Uterus (tissue), 4 donors: ENCODE measurements around the gene MLLT11. TPM values are rescaled to one million over a fixed set of nuclear protein-coding genes. Genes with fewer than 3 reads are reported as not detected.
A peak's percentile ranks its signal among the peaks of the same experiment; 100 is the strongest.

Experiments used
- DNase-seq, 2 donors: peaks; one replicate each; pipeline ENCODE4 v3.0.0-alpha.2; 2019 to 2020
- H3K27ac ChIP-seq, 2 donors: fragments of 200-600 bp; sonication (generic); 1 replicate in 1 of 2; 2 replicates in 1 of 2; pipeline ENCODE4 v1.5.1; 2016 to 2018
- H3K27me3 ChIP-seq, 2 donors: fragments of 200-600 bp; sonication (generic); one replicate each; pipeline ENCODE4 v1.5.1; 2018 to 2019; ENCODE audit warnings: control low read depth in 1 of 2
- H3K36me3 ChIP-seq, 2 donors: fragments of 200-600 bp; sonication (generic); one replicate each; pipeline ENCODE4 v1.5.1; 2019; ENCODE audit warnings: control low read depth in 1 of 2
- H3K4me1 ChIP-seq, 2 donors: fragments of 200-600 bp; sonication (generic); one replicate each; pipeline ENCODE4 v1.5.1; 2018 to 2019; ENCODE audit warnings: control low read depth in 1 of 2
- H3K4me3 ChIP-seq, 2 donors: fragments of 200-600 bp; sonication (generic); 1 replicate in 1 of 2; 2 replicates in 1 of 2; pipeline ENCODE4 v1.5.1; 2018 to 2019; ENCODE audit warnings: mild to moderate bottlenecking in 1 of 2
- H3K9me3 ChIP-seq, 2 donors: fragments of 200-600 bp; sonication (generic); one replicate each; pipeline ENCODE4 v1.5.1; 2019; ENCODE audit warnings: control low read depth in 1 of 2
- POLR2A ChIP-seq, 2 donors: fragments of 450-650 bp; IDR thresholded peaks; one replicate each; pipeline ENCODE4 v1.6.1; 2016; ENCODE audit warnings: antibody characterized with exemption in 2 of 2, mild to moderate bottlenecking in 1 of 2, moderate library complexity in 1 of 2
- intact Hi-C: fragments of 100-400 bp; cut with DNase I; formaldehyde crosslinking; loops from one replicate; pipeline ENCODE4 v1.15.1; 2023; ENCODE audit warnings: low total_unique reads
- total RNA-seq, 4 donors: library from RNA; depleted of rRNA in 3 of 4; stranded (reverse); fragments of >200 nt in 3 of 4; gene quantifications; one replicate each; pipeline versions ENCODE4 v1.1.0 to v1.2.4, GENCODE V29; 2014 to 2023
- TF ChIP-seq, protein P1 (sequence below), 4 experiments: fragments of 200-600 bp in 2 of 4; fragments of 450-650 bp in 2 of 4; sonication (generic) in 2 of 4; IDR thresholded peaks; one replicate each; pipeline ENCODE4 v1.5.1; 2016 to 2019; ENCODE audit warnings: antibody characterized with exemption in 4 of 4, mild to moderate bottlenecking in 2 of 4, moderate library complexity in 1 of 4
- donor health status: DM: yes; HTN: yes; CAD: no.

MLLT11 gene
- total RNA-seq, 4 donors from 2014 or later, result 1.3 to 10.6 (median 5.6) TPM

DNA sequence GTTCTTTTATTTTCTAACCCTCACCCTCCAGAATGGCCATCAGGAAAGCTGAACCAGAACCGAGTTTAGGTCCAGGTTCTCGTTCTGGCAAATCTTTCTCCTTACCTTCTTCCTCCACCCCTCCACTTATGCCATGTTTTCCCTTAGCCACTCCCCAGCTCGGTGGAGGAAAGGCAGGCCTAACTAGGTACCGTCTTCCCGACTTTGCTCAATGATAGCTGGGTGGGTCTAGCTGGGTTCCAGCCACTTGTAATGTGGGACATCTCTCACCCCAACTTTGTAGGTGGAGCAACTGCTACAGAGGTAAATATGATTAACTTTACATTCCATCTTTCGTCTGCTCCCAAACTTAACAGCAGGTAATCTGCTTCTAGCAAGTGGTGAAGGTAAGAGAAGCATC is 23.2 kb upstream of the MLLT11 start:
- Histone ChIP-seq H3K4me1 (no peaks in the 10 kb centered on the region), H3K27me3 (no peaks in the 10 kb centered on the region), H3K4me3 (no peak overlapping the region), H3K36me3 (no peaks in the 10 kb centered on the region), H3K9me3 (no peaks in the 10 kb centered on the region), H3K27ac (no peak overlapping the region)
- no peak for DNase-seq
- intact Hi-C loops, result no loop called here
- TF ChIP-seq, protein P1, sequence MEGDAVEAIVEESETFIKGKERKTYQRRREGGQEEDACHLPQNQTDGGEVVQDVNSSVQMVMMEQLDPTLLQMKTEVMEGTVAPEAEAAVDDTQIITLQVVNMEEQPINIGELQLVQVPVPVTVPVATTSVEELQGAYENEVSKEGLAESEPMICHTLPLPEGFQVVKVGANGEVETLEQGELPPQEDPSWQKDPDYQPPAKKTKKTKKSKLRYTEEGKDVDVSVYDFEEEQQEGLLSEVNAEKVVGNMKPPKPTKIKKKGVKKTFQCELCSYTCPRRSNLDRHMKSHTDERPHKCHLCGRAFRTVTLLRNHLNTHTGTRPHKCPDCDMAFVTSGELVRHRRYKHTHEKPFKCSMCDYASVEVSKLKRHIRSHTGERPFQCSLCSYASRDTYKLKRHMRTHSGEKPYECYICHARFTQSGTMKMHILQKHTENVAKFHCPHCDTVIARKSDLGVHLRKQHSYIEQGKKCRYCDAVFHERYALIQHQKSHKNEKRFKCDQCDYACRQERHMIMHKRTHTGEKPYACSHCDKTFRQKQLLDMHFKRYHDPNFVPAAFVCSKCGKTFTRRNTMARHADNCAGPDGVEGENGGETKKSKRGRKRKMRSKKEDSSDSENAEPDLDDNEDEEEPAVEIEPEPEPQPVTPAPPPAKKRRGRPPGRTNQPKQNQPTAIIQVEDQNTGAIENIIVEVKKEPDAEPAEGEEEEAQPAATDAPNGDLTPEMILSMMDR (IDR thresholded peaks at IDR 0.05), result no peak
- TF ChIP-seq POLR2A (IDR thresholded peaks at IDR 0.05), result no peak

DNA sequence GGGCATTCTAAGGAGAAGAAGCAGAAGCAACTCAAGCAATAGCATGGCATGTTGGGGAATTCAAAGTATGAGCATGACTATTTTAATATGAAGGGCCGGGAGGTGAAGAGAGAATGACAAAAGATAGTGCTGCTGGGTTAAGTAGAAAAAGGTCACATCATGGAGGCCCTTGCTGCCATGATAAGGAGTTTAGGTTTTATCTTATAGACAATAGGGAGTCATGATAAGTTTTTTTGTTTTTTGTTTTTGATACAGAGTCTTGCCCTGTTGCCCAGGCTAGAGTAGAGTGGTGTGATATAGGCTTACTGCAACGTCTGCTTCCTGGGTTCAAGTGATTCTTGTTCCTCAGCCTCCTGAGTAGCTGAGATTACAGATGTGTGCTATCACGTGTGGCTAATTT is 20.7 kb upstream of the MLLT11 start:
- no peak for DNase-seq
- no peak overlapping the region for H3K4me3 ChIP-seq
- H3K27ac ChIP-seq, result no peak overlapping the region
- intact Hi-C loops, result no loop called here
- H3K27me3 ChIP-seq, result no peaks in the 10 kb centered on the region
- no peaks in the 10 kb centered on the region for H3K9me3 ChIP-seq
- H3K4me1 ChIP-seq, result no peaks in the 10 kb centered on the region
- H3K36me3 ChIP-seq, result no peaks in the 10 kb centered on the region
- TF ChIP-seq, protein P1 (IDR thresholded peaks at IDR 0.05), result no peak
- no peak for TF ChIP-seq POLR2A (IDR thresholded peaks at IDR 0.05)

DNA sequence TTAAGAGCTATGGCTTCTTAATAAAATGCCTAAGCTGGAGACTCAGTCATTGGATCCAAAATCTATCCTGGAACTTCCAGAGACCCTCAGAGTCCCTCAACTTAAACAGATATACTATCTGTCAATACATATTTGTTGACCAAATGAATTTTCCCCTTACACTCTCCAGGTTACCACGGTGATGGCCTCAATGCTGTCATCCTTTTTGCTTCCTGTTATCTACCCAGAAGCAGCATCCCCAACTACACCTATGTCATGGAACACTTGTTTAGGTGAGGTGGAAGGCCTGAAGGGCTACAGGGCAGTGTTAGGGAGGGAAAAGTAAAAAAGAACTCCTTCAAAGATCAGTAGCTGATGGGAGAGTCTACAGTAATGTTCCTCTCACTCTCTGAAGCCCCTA is 17.0 kb upstream of the MLLT11 start:
- H3K4me1 ChIP-seq, result no peaks in the 10 kb centered on the region
- no peak for TF ChIP-seq POLR2A (IDR thresholded peaks at IDR 0.05)
- TF ChIP-seq, protein P1 (IDR thresholded peaks at IDR 0.05), result no peak
- H3K27ac ChIP-seq, result no peak overlapping the region
- no peaks in the 10 kb centered on the region for H3K9me3 ChIP-seq
- no peak for DNase-seq
- no peaks in the 10 kb centered on the region for H3K36me3 ChIP-seq
- no peak overlapping the region for H3K4me3 ChIP-seq
- H3K27me3 ChIP-seq, result no peaks in the 10 kb centered on the region
- intact Hi-C loops, result no loop called here

DNA sequence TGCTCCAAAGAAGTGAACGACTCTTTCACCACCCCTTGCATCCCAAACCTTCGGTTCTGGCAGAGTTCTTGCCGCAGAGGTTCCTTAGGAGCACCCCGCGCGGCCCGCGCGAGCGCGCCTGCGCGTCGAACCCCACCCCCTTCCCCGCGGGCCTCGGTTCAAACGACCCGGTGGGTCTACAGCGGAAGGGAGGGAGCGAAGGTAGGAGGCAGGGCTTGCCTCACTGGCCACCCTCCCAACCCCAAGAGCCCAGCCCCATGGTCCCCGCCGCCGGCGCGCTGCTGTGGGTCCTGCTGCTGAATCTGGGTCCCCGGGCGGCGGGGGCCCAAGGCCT is 12.6 kb upstream of the MLLT11 start, which contains the start of gene C1orf56:
Gene C1orf56 (plus strand): TSS at position 161 of the 334 bp plus-strand sequence. CDS start 97 bp downstream, at position 258.
- H3K9me3 ChIP-seq, result no peaks in the 10 kb centered on the region
- H3K36me3 ChIP-seq, result no peaks in the 10 kb centered on the region
- peak within 1 kb of the TSS; percentile 57 to 71 for H3K4me3 ChIP-seq
- peak; percentile 71 to 80 for TF ChIP-seq POLR2A (IDR thresholded peaks at IDR 0.05)
- TF ChIP-seq, protein P1 (IDR thresholded peaks at IDR 0.05), result peak in 1 of 4 experiments; percentile 13
- intact Hi-C loops, result no loop called here
- peak within 1 kb of the TSS; percentile 89 to 94 for H3K27ac ChIP-seq
- no peaks in the 10 kb centered on the region for H3K4me1 ChIP-seq
- no peaks in the 10 kb centered on the region for H3K27me3 ChIP-seq
- DNase-seq, result peak; percentile 74 to 85

DNA sequence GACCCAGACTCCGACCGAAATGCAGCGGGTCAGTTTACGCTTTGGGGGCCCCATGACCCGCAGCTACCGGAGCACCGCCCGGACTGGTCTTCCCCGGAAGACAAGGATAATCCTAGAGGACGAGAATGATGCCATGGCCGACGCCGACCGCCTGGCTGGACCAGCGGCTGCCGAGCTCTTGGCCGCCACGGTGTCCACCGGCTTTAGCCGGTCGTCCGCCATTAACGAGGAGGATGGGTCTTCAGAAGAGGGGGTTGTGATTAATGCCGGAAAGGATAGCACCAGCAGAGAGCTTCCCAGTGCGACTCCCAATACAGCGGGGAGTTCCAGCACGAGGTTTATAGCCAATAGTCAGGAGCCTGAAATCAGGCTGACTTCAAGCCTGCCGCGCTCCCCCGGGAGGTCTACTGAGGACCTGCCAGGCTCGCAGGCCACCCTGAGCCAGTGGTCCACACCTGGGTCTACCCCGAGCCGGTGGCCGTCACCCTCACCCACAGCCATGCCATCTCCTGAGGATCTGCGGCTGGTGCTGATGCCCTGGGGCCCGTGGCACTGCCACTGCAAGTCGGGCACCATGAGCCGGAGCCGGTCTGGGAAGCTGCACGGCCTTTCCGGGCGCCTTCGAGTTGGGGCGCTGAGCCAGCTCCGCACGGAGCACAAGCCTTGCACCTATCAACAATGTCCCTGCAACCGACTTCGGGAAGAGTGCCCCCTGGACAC is 12.1 kb upstream of the MLLT11 start:
- no peaks in the 10 kb centered on the region for H3K4me1 ChIP-seq
- peak overlapping the region; percentile 57 to 71 for H3K4me3 ChIP-seq
- H3K27me3 ChIP-seq, result no peaks in the 10 kb centered on the region
- H3K36me3 ChIP-seq, result no peaks in the 10 kb centered on the region
- no peaks in the 10 kb centered on the region for H3K9me3 ChIP-seq
- peak; percentile 69 to 71 for DNase-seq
- TF ChIP-seq POLR2A (IDR thresholded peaks at IDR 0.05), result peak in 1 of 2 donors; percentile 20
- TF ChIP-seq, protein P1 (IDR thresholded peaks at IDR 0.05), result peak; percentile 26 to 63 (median 50)
- intact Hi-C loops, result no loop called here
- peak overlapping the region; percentile 89 to 94 for H3K27ac ChIP-seq
